ENCODE measurements around the gene LY6G5C. TPM values are rescaled to one million over a fixed set of nuclear protein-coding genes. Genes with fewer than 3 reads are reported as not detected.

LY6G5C gene
- total and polyA plus RNA-seq, 9 of the 15 experiments (the other 6 are each of a cell fraction or from before 2014, with no cell fraction given), result 0.10 to 0.67 (median 0.46) TPM; not detected in 4

DNA sequence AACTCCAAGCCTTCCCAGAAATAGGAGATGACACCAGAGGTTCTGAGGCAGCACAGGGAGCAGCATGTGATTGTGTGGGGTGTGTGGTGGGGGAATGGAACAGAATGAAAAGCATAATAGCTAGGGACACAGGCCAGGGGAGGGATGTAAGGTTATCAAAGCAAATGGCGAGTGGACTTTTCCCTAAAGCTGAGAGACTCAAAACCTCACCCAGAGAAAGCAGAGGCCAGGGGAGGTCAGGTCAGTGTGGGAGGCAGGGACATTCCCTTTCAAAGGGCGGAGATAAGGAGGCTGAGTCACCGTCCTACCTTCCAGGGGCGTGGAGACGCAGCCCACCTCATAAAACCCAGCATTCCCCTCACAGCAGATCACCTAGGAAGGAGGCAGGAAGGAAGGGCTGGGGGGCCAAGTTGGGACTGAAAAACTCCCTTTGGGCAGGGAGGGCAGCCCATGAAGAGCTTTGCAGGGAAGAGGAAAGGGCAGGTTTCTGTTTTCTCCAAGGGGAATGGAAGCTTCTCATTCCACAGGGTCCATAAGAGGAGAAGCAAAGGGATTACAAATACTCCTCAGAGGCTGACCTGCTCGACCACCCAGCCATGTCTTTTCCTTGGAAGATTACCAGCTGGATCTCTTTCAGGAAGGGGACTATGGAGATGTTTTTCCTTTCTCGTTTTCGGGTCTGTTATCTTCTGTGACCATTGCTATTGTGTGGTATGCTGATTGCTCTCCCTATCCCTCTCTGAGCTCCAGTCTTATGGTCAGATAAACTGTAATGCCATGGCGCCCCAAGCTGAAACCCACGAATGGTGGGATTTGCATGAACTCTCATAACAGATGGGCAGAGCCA lies 9.6 kb upstream of the LY6G5C start (continued):
- TF ChIP-seq MYNN (IDR thresholded peaks at IDR 0.05) (peak; percentile 67), MYNN (CRISPR knock-in tag; IDR thresholded peaks at IDR 0.05) (no peak), ZNF175 (CRISPR knock-in tag; IDR thresholded peaks at IDR 0.05; ENCODE audit: low read depth) (no peak), JUNB (CRISPR knock-in tag; conservative IDR thresholded peaks at IDR 0.05) (peak; percentile 89), MECOM (CRISPR knock-in tag; IDR thresholded peaks at IDR 0.05) (peak; percentile 58; the same call in 1 of the 2 replicates), CBFA2T2 (conservative IDR thresholded peaks at IDR 0.05) (peak; percentile 92), SMARCE1 (IDR thresholded peaks at IDR 0.05) (peak; percentile 100), NCOA1 (IDR thresholded peaks at IDR 0.05; ENCODE audit: low read depth) (peak; percentile 89)
- TF ChIP-seq, protein P1, sequence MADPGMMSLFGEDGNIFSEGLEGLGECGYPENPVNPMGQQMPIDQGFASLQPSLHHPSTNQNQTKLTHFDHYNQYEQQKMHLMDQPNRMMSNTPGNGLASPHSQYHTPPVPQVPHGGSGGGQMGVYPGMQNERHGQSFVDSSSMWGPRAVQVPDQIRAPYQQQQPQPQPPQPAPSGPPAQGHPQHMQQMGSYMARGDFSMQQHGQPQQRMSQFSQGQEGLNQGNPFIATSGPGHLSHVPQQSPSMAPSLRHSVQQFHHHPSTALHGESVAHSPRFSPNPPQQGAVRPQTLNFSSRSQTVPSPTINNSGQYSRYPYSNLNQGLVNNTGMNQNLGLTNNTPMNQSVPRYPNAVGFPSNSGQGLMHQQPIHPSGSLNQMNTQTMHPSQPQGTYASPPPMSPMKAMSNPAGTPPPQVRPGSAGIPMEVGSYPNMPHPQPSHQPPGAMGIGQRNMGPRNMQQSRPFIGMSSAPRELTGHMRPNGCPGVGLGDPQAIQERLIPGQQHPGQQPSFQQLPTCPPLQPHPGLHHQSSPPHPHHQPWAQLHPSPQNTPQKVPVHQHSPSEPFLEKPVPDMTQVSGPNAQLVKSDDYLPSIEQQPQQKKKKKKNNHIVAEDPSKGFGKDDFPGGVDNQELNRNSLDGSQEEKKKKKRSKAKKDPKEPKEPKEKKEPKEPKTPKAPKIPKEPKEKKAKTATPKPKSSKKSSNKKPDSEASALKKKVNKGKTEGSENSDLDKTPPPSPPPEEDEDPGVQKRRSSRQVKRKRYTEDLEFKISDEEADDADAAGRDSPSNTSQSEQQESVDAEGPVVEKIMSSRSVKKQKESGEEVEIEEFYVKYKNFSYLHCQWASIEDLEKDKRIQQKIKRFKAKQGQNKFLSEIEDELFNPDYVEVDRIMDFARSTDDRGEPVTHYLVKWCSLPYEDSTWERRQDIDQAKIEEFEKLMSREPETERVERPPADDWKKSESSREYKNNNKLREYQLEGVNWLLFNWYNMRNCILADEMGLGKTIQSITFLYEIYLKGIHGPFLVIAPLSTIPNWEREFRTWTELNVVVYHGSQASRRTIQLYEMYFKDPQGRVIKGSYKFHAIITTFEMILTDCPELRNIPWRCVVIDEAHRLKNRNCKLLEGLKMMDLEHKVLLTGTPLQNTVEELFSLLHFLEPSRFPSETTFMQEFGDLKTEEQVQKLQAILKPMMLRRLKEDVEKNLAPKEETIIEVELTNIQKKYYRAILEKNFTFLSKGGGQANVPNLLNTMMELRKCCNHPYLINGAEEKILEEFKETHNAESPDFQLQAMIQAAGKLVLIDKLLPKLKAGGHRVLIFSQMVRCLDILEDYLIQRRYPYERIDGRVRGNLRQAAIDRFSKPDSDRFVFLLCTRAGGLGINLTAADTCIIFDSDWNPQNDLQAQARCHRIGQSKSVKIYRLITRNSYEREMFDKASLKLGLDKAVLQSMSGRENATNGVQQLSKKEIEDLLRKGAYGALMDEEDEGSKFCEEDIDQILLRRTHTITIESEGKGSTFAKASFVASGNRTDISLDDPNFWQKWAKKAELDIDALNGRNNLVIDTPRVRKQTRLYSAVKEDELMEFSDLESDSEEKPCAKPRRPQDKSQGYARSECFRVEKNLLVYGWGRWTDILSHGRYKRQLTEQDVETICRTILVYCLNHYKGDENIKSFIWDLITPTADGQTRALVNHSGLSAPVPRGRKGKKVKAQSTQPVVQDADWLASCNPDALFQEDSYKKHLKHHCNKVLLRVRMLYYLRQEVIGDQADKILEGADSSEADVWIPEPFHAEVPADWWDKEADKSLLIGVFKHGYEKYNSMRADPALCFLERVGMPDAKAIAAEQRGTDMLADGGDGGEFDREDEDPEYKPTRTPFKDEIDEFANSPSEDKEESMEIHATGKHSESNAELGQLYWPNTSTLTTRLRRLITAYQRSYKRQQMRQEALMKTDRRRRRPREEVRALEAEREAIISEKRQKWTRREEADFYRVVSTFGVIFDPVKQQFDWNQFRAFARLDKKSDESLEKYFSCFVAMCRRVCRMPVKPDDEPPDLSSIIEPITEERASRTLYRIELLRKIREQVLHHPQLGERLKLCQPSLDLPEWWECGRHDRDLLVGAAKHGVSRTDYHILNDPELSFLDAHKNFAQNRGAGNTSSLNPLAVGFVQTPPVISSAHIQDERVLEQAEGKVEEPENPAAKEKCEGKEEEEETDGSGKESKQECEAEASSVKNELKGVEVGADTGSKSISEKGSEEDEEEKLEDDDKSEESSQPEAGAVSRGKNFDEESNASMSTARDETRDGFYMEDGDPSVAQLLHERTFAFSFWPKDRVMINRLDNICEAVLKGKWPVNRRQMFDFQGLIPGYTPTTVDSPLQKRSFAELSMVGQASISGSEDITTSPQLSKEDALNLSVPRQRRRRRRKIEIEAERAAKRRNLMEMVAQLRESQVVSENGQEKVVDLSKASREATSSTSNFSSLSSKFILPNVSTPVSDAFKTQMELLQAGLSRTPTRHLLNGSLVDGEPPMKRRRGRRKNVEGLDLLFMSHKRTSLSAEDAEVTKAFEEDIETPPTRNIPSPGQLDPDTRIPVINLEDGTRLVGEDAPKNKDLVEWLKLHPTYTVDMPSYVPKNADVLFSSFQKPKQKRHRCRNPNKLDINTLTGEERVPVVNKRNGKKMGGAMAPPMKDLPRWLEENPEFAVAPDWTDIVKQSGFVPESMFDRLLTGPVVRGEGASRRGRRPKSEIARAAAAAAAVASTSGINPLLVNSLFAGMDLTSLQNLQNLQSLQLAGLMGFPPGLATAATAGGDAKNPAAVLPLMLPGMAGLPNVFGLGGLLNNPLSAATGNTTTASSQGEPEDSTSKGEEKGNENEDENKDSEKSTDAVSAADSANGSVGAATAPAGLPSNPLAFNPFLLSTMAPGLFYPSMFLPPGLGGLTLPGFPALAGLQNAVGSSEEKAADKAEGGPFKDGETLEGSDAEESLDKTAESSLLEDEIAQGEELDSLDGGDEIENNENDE (IDR thresholded peaks at IDR 0.05; ENCODE audit: low read depth, low read length), result no peak
- TF ChIP-seq, protein P2, sequence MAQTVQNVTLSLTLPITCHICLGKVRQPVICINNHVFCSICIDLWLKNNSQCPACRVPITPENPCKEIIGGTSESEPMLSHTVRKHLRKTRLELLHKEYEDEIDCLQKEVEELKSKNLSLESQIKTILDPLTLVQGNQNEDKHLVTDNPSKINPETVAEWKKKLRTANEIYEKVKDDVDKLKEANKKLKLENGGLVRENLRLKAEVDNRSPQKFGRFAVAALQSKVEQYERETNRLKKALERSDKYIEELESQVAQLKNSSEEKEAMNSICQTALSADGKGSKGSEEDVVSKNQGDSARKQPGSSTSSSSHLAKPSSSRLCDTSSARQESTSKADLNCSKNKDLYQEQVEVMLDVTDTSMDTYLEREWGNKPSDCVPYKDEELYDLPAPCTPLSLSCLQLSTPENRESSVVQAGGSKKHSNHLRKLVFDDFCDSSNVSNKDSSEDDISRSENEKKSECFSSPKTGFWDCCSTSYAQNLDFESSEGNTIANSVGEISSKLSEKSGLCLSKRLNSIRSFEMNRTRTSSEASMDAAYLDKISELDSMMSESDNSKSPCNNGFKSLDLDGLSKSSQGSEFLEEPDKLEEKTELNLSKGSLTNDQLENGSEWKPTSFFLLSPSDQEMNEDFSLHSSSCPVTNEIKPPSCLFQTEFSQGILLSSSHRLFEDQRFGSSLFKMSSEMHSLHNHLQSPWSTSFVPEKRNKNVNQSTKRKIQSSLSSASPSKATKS (CRISPR knock-in tag; IDR thresholded peaks at IDR 0.05), result no peak
